DOHH2 (cell line): ENCODE results near the gene RALGAPB.
"Not testable (repeated sequence)": the region's sequence is repeated elsewhere in the genome, so short reads cannot be mapped to it uniquely, and the experiment has no call there.

Experiments used
- H3F3A ChIP-seq: fragments of 200-600 bp; sonication (generic), shearing (Covaris generic); 2 replicates; pipeline ENCODE4 v1.6.0; 2016; ENCODE audit warnings: antibody characterized with exemption, mild to moderate bottlenecking; ENCODE audit not compliant: control insufficient read depth, insufficient read depth
- H3K27ac ChIP-seq: fragments of 200-600 bp; sonication (generic); 2 replicates; pipeline ENCODE4 v1.5.1; 2014; ENCODE audit warnings: low read depth, mild to moderate bottlenecking, low read length, moderate library complexity
- H3K27me3 ChIP-seq: fragments of 200-600 bp; sonication (generic); 2 replicates; pipeline ENCODE4 v1.6.1; 2014; ENCODE audit warnings: mild to moderate bottlenecking, low read length, mixed read lengths; ENCODE audit not compliant: control insufficient read depth
- H3K36me3 ChIP-seq: fragments of 200-600 bp; sonication (generic); 2 replicates; pipeline ENCODE4 v1.6.1; 2014; ENCODE audit warnings: mild to moderate bottlenecking, low read length, moderate library complexity, mixed read lengths; ENCODE audit not compliant: control insufficient read depth
- H3K4me1 ChIP-seq: fragments of 200-600 bp; sonication (generic); 2 replicates; pipeline ENCODE4 v1.6.1; 2014; ENCODE audit warnings: mild to moderate bottlenecking, low read length, mixed read lengths; ENCODE audit not compliant: control insufficient read depth
- H3K4me2 ChIP-seq: fragments of 200-600 bp; sonication (generic); 2 replicates; pipeline ENCODE4 v1.6.0; 2014; ENCODE audit warnings: mild to moderate bottlenecking, low read length, moderate library complexity
- H3K4me3 ChIP-seq: fragments of 200-600 bp; sonication (generic); 2 replicates; pipeline ENCODE4 v1.5.1; 2014; ENCODE audit warnings: mild to moderate bottlenecking, low read length, mixed read lengths
- H3K79me2 ChIP-seq: fragments of 200-600 bp; sonication (generic); 2 replicates; pipeline ENCODE4 v1.6.1; 2014; ENCODE audit warnings: mild to moderate bottlenecking, low read length, mixed read lengths; ENCODE audit not compliant: control insufficient read depth
- H3K9me2 ChIP-seq: fragments of 200-600 bp; sonication (generic); replicated peaks from 2 replicates; pipeline ENCODE4 v1.6.1; 2014; ENCODE audit warnings: mild to moderate bottlenecking, low read length, mixed read lengths; ENCODE audit not compliant: control insufficient read depth
- H3K9me3 ChIP-seq: fragments of 200-600 bp; sonication (generic); 2 replicates; pipeline ENCODE4 v1.6.1; 2014; ENCODE audit warnings: antibody characterized with exemption, low read length, mixed read lengths; ENCODE audit not compliant: control insufficient read depth, insufficient read depth
- H4K20me1 ChIP-seq: fragments of 200-600 bp; sonication (generic); 2 replicates; pipeline ENCODE4 v1.6.0; 2014; ENCODE audit warnings: low read depth, mild to moderate bottlenecking, antibody characterized with exemption, low read length, moderate library complexity; ENCODE audit not compliant: control insufficient read depth, insufficient read depth
- EZH2phosphoT487 ChIP-seq: fragments of 200-600 bp; sonication (generic); IDR thresholded peaks from 2 replicates; pipeline ENCODE4 v1.6.1; 2017; ENCODE audit warnings: borderline replicate concordance, mild to moderate bottlenecking, antibody characterized with exemption, low read length, moderate library complexity, mixed read lengths
- TF ChIP-seq, protein P1 (sequence below): fragments of 200-600 bp; sonication (generic); IDR thresholded peaks from one replicate; pipeline ENCODE4 v1.5.1; 2014; ENCODE audit warnings: antibody characterized with exemption, mild to moderate bottlenecking, low read depth, low read length; ENCODE audit not compliant: poor library complexity, severe bottlenecking

The RALGAPB gene

GRCh38 chr20:38454556-38455473 is 17.8 kb upstream of the RALGAPB start:
- peaks cover 20% of the 10 kb centered on the region for H3K36me3 ChIP-seq
- H3K27ac ChIP-seq: peak overlapping the region; percentile 80
- H3K4me2 ChIP-seq: peak overlapping the region; percentile 58
- H3K9me3 ChIP-seq: no peaks in the 10 kb centered on the region
- 0 out of 2 replicates have a peak, but pooled peaks cover 4% of the 10 kb centered on the region for H3K79me2 ChIP-seq
- no peak for TF ChIP-seq EZH2phosphoT487
- TF ChIP-seq, protein P1, sequence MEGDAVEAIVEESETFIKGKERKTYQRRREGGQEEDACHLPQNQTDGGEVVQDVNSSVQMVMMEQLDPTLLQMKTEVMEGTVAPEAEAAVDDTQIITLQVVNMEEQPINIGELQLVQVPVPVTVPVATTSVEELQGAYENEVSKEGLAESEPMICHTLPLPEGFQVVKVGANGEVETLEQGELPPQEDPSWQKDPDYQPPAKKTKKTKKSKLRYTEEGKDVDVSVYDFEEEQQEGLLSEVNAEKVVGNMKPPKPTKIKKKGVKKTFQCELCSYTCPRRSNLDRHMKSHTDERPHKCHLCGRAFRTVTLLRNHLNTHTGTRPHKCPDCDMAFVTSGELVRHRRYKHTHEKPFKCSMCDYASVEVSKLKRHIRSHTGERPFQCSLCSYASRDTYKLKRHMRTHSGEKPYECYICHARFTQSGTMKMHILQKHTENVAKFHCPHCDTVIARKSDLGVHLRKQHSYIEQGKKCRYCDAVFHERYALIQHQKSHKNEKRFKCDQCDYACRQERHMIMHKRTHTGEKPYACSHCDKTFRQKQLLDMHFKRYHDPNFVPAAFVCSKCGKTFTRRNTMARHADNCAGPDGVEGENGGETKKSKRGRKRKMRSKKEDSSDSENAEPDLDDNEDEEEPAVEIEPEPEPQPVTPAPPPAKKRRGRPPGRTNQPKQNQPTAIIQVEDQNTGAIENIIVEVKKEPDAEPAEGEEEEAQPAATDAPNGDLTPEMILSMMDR: no peak
- peaks cover 45% of the 10 kb centered on the region for H3K4me1 ChIP-seq
- no peaks in the 10 kb centered on the region for H3K27me3 ChIP-seq
- H3K4me3 ChIP-seq: peak overlapping the region; percentile 30
- H3F3A ChIP-seq: peaks cover 16% of the 10 kb centered on the region
- no peaks in the 10 kb centered on the region for H4K20me1 ChIP-seq
- no peaks in the 10 kb centered on the region for H3K9me2 ChIP-seq

GRCh38 chr20:38458314-38458713 is 14.3 kb upstream of the RALGAPB start:
- no peaks in the 10 kb centered on the region for H3K27me3 ChIP-seq
- peaks cover 31% of the 10 kb centered on the region for H3K4me1 ChIP-seq
- H4K20me1 ChIP-seq: no peaks in the 10 kb centered on the region

DNA sequence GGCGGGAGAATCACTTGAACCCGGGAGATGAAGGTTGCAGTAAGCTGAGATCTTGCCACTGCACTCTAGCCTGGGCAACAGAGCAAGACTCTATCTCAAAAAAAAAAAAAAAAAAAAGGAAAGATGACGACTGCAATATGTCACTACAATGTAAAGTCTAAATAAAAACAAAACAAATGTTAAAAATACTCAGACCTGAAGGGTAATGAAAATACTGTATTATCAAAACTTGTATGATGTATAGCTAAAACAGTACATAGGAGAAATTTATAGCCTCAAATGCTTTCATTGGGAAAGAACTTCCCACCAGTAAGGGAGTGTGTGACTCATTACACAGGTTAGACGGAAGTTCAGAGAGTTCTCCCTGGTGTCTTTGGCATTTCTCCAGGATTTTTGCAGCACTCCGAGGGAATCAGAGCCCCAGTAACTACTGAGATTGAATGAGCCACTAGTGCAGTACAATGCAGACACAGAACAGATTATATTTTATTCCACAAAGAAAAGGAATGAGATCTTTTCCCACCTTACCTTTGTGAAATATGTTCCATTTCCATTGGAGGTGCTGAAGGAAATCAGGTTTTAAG is 12.5 kb upstream of the RALGAPB start:
- Histone ChIP-seq H3K4me1 (peaks cover 13% of the 10 kb centered on the region), H3K79me2 (no peaks in the 10 kb centered on the region), H4K20me1 (no peaks in the 10 kb centered on the region), H3K9me3 (no peaks in the 10 kb centered on the region), H3K27me3 (no peaks in the 10 kb centered on the region), H3K9me2 (no peaks in the 10 kb centered on the region), H3K27ac (no peak overlapping the region), H3K4me3 (no peak overlapping the region), H3K36me3 (no peaks in the 10 kb centered on the region), H3K4me2 (no peak overlapping the region), H3F3A (no peaks in the 10 kb centered on the region)
- TF ChIP-seq EZH2phosphoT487: no peak
- TF ChIP-seq, protein P1: no peak

More at GRCh38 chr20:38458314-38458713, 14.3 kb upstream of the RALGAPB start:
- Histone ChIP-seq H3K79me2 (no peaks in the 10 kb centered on the region), H3K9me3 (no peaks in the 10 kb centered on the region), H3F3A (peaks cover 5% of the 10 kb centered on the region), H3K4me2 (no peak overlapping the region), H3K4me3 (no peak overlapping the region), H3K9me2 (no peaks in the 10 kb centered on the region), H3K36me3 (no peaks in the 10 kb centered on the region), H3K27ac (no peak overlapping the region)
- TF ChIP-seq, protein P1: no peak
- TF ChIP-seq EZH2phosphoT487: no peak

DNA sequence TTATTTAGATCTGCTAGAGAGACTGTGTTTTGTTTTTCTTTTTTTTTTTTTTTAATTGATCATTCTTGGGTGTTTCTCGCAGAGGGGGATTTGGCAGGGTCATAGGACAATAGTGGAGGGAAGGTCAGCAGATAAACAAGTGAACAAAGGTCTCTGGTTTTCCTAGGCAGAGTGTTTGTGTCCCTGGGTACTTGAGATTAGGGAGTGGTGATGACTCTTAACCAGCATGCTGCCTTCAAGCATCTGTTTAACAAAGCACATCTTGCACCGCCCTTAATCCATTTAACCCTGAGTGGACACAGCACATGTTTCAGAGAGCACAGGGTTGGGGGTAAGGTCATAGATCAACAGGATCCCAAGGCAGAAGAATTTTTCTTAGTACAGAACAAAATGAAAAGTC is 12.0 kb upstream of the RALGAPB start:
- H3K4me2 ChIP-seq, H4K20me1 ChIP-seq, H3K4me1 ChIP-seq, H3K9me2 ChIP-seq, H3K27ac ChIP-seq, H3K79me2 ChIP-seq, H3F3A ChIP-seq, H3K36me3 ChIP-seq, H3K9me3 ChIP-seq, H3K27me3 ChIP-seq, H3K4me3 ChIP-seq: not testable (repeated sequence)

DNA sequence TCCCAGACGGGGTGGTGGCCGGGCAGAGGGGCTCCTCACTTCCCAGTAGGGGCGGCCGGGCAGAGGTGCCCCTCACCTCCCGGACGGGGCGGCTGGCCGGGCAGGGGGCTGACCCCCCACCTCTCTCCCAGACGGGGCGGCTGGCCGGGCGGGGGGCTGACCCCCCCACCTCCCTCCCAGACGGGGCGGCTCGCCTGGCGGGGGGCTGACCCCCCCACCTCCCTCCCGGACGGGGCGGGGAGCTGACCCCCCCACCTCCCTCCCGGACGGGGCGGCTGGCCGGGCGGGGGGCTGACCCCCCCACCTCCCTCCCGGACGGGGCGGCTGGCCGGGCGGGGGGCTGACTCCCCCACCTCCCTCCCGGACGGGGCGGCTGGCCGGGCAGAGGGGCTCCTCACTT is 11.5 kb upstream of the RALGAPB start:
- not testable (repeated sequence) for H3K36me3 ChIP-seq, H3K9me2 ChIP-seq, H3K27me3 ChIP-seq, H3K79me2 ChIP-seq, H4K20me1 ChIP-seq, H3F3A ChIP-seq, H3K4me2 ChIP-seq, H3K4me3 ChIP-seq, H3K9me3 ChIP-seq, H3K4me1 ChIP-seq, H3K27ac ChIP-seq
